HepG2 (cell line): ENCODE data around the gene XRCC5. TPM values are rescaled to one million over a fixed set of nuclear protein-coding genes. Genes with fewer than 3 reads are reported as not detected.

Source experiments
- ATAC-seq: fragments of 200-7000 bp; cut with Tn5 transposase; 3 replicates; pipeline ENCODE4 v1.9.1; 2020; ENCODE audit warnings: mild to moderate bottlenecking, moderate library complexity
- BruUV-seq: library from RNA; stranded (reverse); fragments of 400-500 nt; replicated peaks from 2 replicates; lab custom pipeline; 2021; lab: Mats Ljungman, UMichigan
- CTCF ChIA-PET: fragments of 300-600 bp; formaldehyde crosslinking; extraction: SDS; loops from one replicate; lab custom pipeline; 2021; ENCODE audit warnings: low total read pairs, inconsistent platforms, low intra/inter-chr PET ratio; lab: Yijun Ruan, JAX
- POLR2A ChIA-PET: fragments of 350-600 bp; sonication (Branson Sonifier 250); formaldehyde crosslinking; loops from one replicate; lab custom pipeline; 2020; ENCODE audit warnings: antibody characterized with exemption, inconsistent platforms; lab: Yijun Ruan, JAX
- DNase-seq: peaks from one replicate; pipeline ENCODE4 v3.0.0-alpha.2; 2015; ENCODE audit warnings: low spot score
- FAIRE-seq: peaks from 3 replicates; lab custom pipeline; 2011; peaks lifted over from hg19 to GRCh38; lab: Jason Lieb, UNC
- H2AFZ ChIP-seq: one replicate; pipeline ENCODE4 v1.6.1; 2011; ENCODE audit warnings: low read length, inconsistent platforms
- H3K27ac ChIP-seq: fragments of 300-600 bp; 3 replicates; pipeline ENCODE4 v1.8.0; 2011; ENCODE audit warnings: mixed run types, mild to moderate bottlenecking, mixed read lengths, low read length, inconsistent platforms; ENCODE audit not compliant: insufficient read depth; ENCODE audit errors: extremely low read length
- H3K27me3 ChIP-seq, 2 experiments: fragments of 200-600 bp in 1 of 2; 2 replicates in 1 of 2; 3 replicates in 1 of 2; pipeline versions ENCODE4 v1.6.0 to v1.8.0; 2011; ENCODE audit warnings: low read length in 2 of 2, mild to moderate bottlenecking in 2 of 2, moderate library complexity in 2 of 2, inconsistent platforms in 1 of 2; ENCODE audit not compliant: insufficient read depth in 2 of 2, control insufficient read depth in 1 of 2
- H3K36me3 ChIP-seq, 2 experiments: fragments of 200-600 bp in 1 of 2; replicated peaks in 1 of 2; 2 replicates in 1 of 2; 3 replicates in 1 of 2; pipeline versions ENCODE4 v1.5.1 to v1.8.0; 2011; ENCODE audit warnings: low read length in 2 of 2, inconsistent platforms in 1 of 2; ENCODE audit not compliant: insufficient read depth in 2 of 2, control insufficient read depth in 1 of 2
- H3K4me1 ChIP-seq: 2 replicates; pipeline ENCODE4 v1.5.1; 2012; ENCODE audit warnings: low read length, inconsistent platforms; ENCODE audit not compliant: insufficient read depth
- H3K4me2 ChIP-seq: 2 replicates; pipeline ENCODE4 v1.6.0; 2011; ENCODE audit warnings: low read depth, low read length, inconsistent platforms
- H3K4me3 ChIP-seq, 3 experiments: fragments of 200-600 bp in 1 of 3; sonication (generic), shearing (Covaris generic) in 1 of 3; replicated peaks in 1 of 3; 2 replicates each; pipeline ENCODE4 v1.5.1; 2011 to 2016; ENCODE audit warnings: low read length in 3 of 3, inconsistent platforms in 2 of 3, low read depth in 2 of 3, mild to moderate bottlenecking in 2 of 3, control low read depth in 1 of 3, mixed read lengths in 1 of 3; ENCODE audit not compliant: insufficient read depth in 1 of 3
- H3K79me2 ChIP-seq: one replicate; pipeline ENCODE4 v1.6.1; 2011; ENCODE audit warnings: low read length, inconsistent platforms; ENCODE audit not compliant: insufficient read depth
- H3K9ac ChIP-seq: 2 replicates; pipeline ENCODE4 v1.6.0; 2011; ENCODE audit warnings: mild to moderate bottlenecking, low read depth, low read length, inconsistent platforms; ENCODE audit not compliant: insufficient read depth
- H3K9me3 ChIP-seq: 2 replicates; pipeline ENCODE4 v1.5.1; 2012; ENCODE audit warnings: mild to moderate bottlenecking, low read length
- H4K20me1 ChIP-seq: 2 replicates; pipeline ENCODE4 v1.6.0; 2011; ENCODE audit warnings: inconsistent platforms, mild to moderate bottlenecking, low read length, moderate library complexity; ENCODE audit not compliant: insufficient read depth
- ATRX ChIP-seq: sonication (generic); formaldehyde crosslinking; IDR thresholded peaks from 2 replicates; pipeline ENCODE4 v1.4.0; 2020; ENCODE audit warnings: missing genetic modification reagents, borderline replicate concordance
- CBX1 ChIP-seq: IDR thresholded peaks from one replicate; pipeline ENCODE4 v1.6.1; 2016; ENCODE audit warnings: antibody characterized with exemption, low read depth
- ELF1 ChIP-seq: sonication (generic); formaldehyde crosslinking; IDR thresholded peaks from 2 replicates; pipeline ENCODE4 v1.4.0; 2020; ENCODE audit warnings: missing genetic modification reagents
- ERF ChIP-seq: IDR thresholded peaks from 2 replicates; pipeline ENCODE4 v1.6.1; 2018; ENCODE audit warnings: missing biosample characterization, missing genetic modification reagents
- ETV6 ChIP-seq: sonication (generic); formaldehyde crosslinking; conservative IDR thresholded peaks from 2 replicates; pipeline ENCODE4 v1.4.0; 2020; ENCODE audit warnings: missing genetic modification reagents
- GFI1 ChIP-seq: sonication (generic); formaldehyde crosslinking; IDR thresholded peaks from 2 replicates; pipeline ENCODE4 v1.5.0; 2020; ENCODE audit warnings: missing genetic modification reagents, mild to moderate bottlenecking, borderline replicate concordance
- HMGXB3 ChIP-seq: sonication (generic); formaldehyde crosslinking; IDR thresholded peaks from 2 replicates; pipeline ENCODE4 v1.4.0; 2020; ENCODE audit warnings: missing genetic modification reagents, borderline replicate concordance
- JUN ChIP-seq: sonication (generic); formaldehyde crosslinking; IDR thresholded peaks from 2 replicates; pipeline ENCODE4 v1.4.0; 2020; ENCODE audit warnings: mild to moderate bottlenecking, missing genetic modification reagents
- KDM2A ChIP-seq: sonication (generic); formaldehyde crosslinking; IDR thresholded peaks from 2 replicates; pipeline ENCODE4 v1.4.0; 2020; ENCODE audit warnings: low read depth, missing genetic modification reagents, borderline replicate concordance
- KDM5B ChIP-seq: sonication (generic); formaldehyde crosslinking; IDR thresholded peaks from 2 replicates; pipeline ENCODE4 v1.4.0; 2020; ENCODE audit warnings: missing genetic modification reagents, mild to moderate bottlenecking, borderline replicate concordance
- KLF16 ChIP-seq, 2 experiments: sonication (generic) in 1 of 2; formaldehyde crosslinking in 1 of 2; IDR thresholded peaks; 2 replicates each; pipeline versions ENCODE4 v1.6.1 to v1.8.0; 2016 to 2023; ENCODE audit warnings: missing genetic modification reagents in 2 of 2, missing compliant biosample characterization in 1 of 2
- MXD1 ChIP-seq: sonication (generic); formaldehyde crosslinking; IDR thresholded peaks from 2 replicates; pipeline ENCODE4 v1.4.0; 2020; ENCODE audit warnings: mild to moderate bottlenecking, missing genetic modification reagents
- NONO ChIP-seq, 2 experiments: fragments of 450-650 bp in 1 of 2; sonication (generic) in 1 of 2; formaldehyde crosslinking in 1 of 2; IDR thresholded peaks in 1 of 2; conservative IDR thresholded peaks in 1 of 2; 2 replicates each; pipeline versions ENCODE4 v1.6.1 to v1.8.0; 2017 to 2022; ENCODE audit warnings: mild to moderate bottlenecking in 1 of 2, missing genetic modification reagents in 1 of 2, moderate library complexity in 1 of 2
- RELA ChIP-seq: sonication (generic); formaldehyde crosslinking; IDR thresholded peaks from 2 replicates; pipeline ENCODE4 v1.4.0; 2020; ENCODE audit warnings: missing genetic modification reagents
- RFXANK ChIP-seq: IDR thresholded peaks from 2 replicates; pipeline ENCODE4 v1.6.1; 2016
- RNF2 ChIP-seq: fragments of 450-650 bp; conservative IDR thresholded peaks from 2 replicates; pipeline ENCODE4 v1.6.1; 2016; ENCODE audit warnings: low read depth
- SALL1 ChIP-seq: sonication (generic); formaldehyde crosslinking; IDR thresholded peaks from 2 replicates; pipeline ENCODE4 v1.8.0; 2022; ENCODE audit warnings: mild to moderate bottlenecking, missing genetic modification reagents
- SNAPC5 ChIP-seq: sonication (generic); formaldehyde crosslinking; IDR thresholded peaks from 2 replicates; pipeline ENCODE4 v1.8.1; 2023; ENCODE audit warnings: mild to moderate bottlenecking, missing genetic modification reagents, borderline replicate concordance
- ZEB1 ChIP-seq: IDR thresholded peaks from 2 replicates; pipeline ENCODE4 v1.6.1; 2012; ENCODE audit warnings: mild to moderate bottlenecking, low read depth, inconsistent platforms; ENCODE audit not compliant: insufficient replicate concordance
- ZFP62 ChIP-seq: sonication (generic); formaldehyde crosslinking; IDR thresholded peaks from 2 replicates; pipeline ENCODE4 v1.4.0; 2020; ENCODE audit warnings: missing genetic modification reagents
- WGBS: methylation state at CpG from one replicate; pipeline ENCODE4 v1.1.6; 2017; ENCODE audit warnings: low lambda C conversion rate; 5-methylcytosine and 5-hydroxymethylcytosine counted together
- in situ Hi-C: cut with HindIII; loops from 2 replicates; pipeline ENCODE4 v1.10.0; 2017; ENCODE audit warnings: low pct_unique_long_range_greater_than_20kb; ENCODE audit not compliant: extremely low pct_ligation_motif_present
- intact Hi-C: fragments of 100-400 bp; cut with micrococcal nuclease; formaldehyde crosslinking; loops from one replicate; pipeline ENCODE4 v1.10.0; 2022; ENCODE audit not compliant: unreplicated experiment
- polyA plus RNA-seq, 8 experiments: library from polyadenylated mRNA; depleted of rRNA in 3 of 8; stranded (reverse) in 7 of 8; unstranded in 1 of 8; fragments of >200 nt; fragmentation: Illumina TruSeq in 4 of 8; extraction: Trizol in 4 of 8; gene quantifications; 2 replicates each; pipeline versions ENCODE4 v1.2.1 to v1.2.3, GENCODE V29; 2011 to 2016; ENCODE audit warnings: low read depth in 4 of 8, missing spikeins in 1 of 8, mixed read lengths in 1 of 8; ENCODE audit not compliant: insufficient read depth in 1 of 8
- total RNA-seq, 5 experiments: library from RNA; depleted of rRNA; stranded (reverse); fragments of >200 nt; fragmentation: Illumina TruSeq; extraction: Trizol; gene quantifications; 2 replicates each; pipeline ENCODE4 v1.2.3, GENCODE V29; 2016; ENCODE audit warnings: low read depth in 1 of 5

The XRCC5 gene
- total and polyA plus RNA-seq, 2 of the 13 experiments (the other 11 are each of a cell fraction or from before 2014, with no cell fraction given), result 264 to 454 TPM

- no peak for TF ChIP-seq SNAPC5
- no peak for TF ChIP-seq RNF2
- no peak for TF ChIP-seq RELA (CRISPR knock-in tag)
- TF ChIP-seq SALL1 (CRISPR knock-in tag), result no peak
- TF ChIP-seq CBX1, result no peak
- no peak for TF ChIP-seq JUN (CRISPR knock-in tag)
- TF ChIP-seq ETV6 (CRISPR knock-in tag), result no peak
- no peak for TF ChIP-seq GFI1 (CRISPR knock-in tag)
- no peak for TF ChIP-seq ZFP62 (CRISPR knock-in tag)
- no peak for TF ChIP-seq ATRX
- no peak for TF ChIP-seq MXD1
- no peak for TF ChIP-seq ERF (CRISPR knock-in tag)
Measured at GRCh38 chr2:216104691-216105090, 4.5 kb upstream of the XRCC5 start (continued).

GRCh38 chr2:216107320-216107719, 1.8 kb upstream of the XRCC5 start:
- POLR2A ChIA-PET, result interaction anchor here (0.8 to 6.9 kb wide), 9 partner anchors 15 to 92 kb away, joined by 3 to 131 read pairs (median 7); partner anchors contain the start of genes PECR and TMEM169
- Histone ChIP-seq H3K79me2 (peaks cover 31% of the 10 kb centered on the region), H3K4me2 (peak overlapping the region; percentile 93), H3K4me3 (peak overlapping the region; percentile 37 to 98 (median 66)), H3K27me3 (no peaks in the 10 kb centered on the region; a peak in 1 of 5 replicates), H3K9ac (peak overlapping the region; percentile 93), H4K20me1 (no peaks in the 10 kb centered on the region), H3K4me1 (peaks cover 52% of the 10 kb centered on the region), H3K36me3 (peaks cover 0 to 15% of the 10 kb centered on the region in 2 experiments; a peak in 4 of 5 replicates), H2AFZ (peak overlapping the region; percentile 99), H3K9me3 (no peaks in the 10 kb centered on the region), H3K27ac (peak overlapping the region; percentile 69)
- BruUV-seq, result no TSS peak
- ATAC-seq, result peak; percentile 8
- FAIRE-seq, result no peak
- DNase-seq, result no peak
- WGBS, result 62% methylated on average over 8 of the region's 8 CpGs
- CTCF ChIA-PET, result no interaction called here
- intact Hi-C loops (no loop called here), in situ Hi-C loops (no loop called here)
- 0 out of 2 replicates have a peak, but pooled peaks have one; percentile 12 for TF ChIP-seq KDM5B (CRISPR knock-in tag)
- TF ChIP-seq KLF16 (CRISPR knock-in tag; IDR thresholded peaks at IDR 0.05), result 0 out of 4 replicates have a peak, but pooled peaks of 1 of the 2 experiments have one; percentile 0
- 0 out of 2 replicates have a peak, but pooled peaks have one; percentile 22 for TF ChIP-seq KDM2A (CRISPR knock-in tag)
- no peak for TF ChIP-seq RFXANK
- TF ChIP-seq NONO (IDR thresholded peaks at IDR 0.05), result no peak
- no peak for TF ChIP-seq NONO (CRISPR knock-in tag; conservative IDR thresholded peaks at IDR 0.05)
- 0 out of 2 replicates have a peak, but pooled peaks have one; percentile 12 for TF ChIP-seq HMGXB3
- peak; percentile 22 for TF ChIP-seq ZEB1
- no peak for TF ChIP-seq ELF1 (CRISPR knock-in tag)
